Calu3 (cell line): ENCODE measurements around the gene IRF1. TPM values are rescaled to one million over a fixed set of nuclear protein-coding genes. Genes with fewer than 3 reads are reported as not detected.

Experiments used
- BruUV-seq: library from RNA; stranded (reverse); fragments of 400-500 nt; replicated peaks from 2 replicates; lab custom pipeline; 2021; lab: Mats Ljungman, UMichigan
- CTCF ChIA-PET: fragments of 300-600 bp; sonication (Branson Sonifier 250); formaldehyde crosslinking; loops from one replicate; lab custom pipeline; 2022; ENCODE audit warnings: antibody characterized with exemption; lab: Charles Lee
- DNase-seq: peaks from one replicate; pipeline ENCODE4 v3.0.0; 2022
- H3K27ac Mint-ChIP-seq: one replicate; pipeline ENCODE4 v1.8.0; 2022; ENCODE audit warnings: mixed read lengths; ENCODE audit not compliant: unreplicated experiment
- H3K27me3 Mint-ChIP-seq: one replicate; pipeline ENCODE4 v1.8.0; 2022; ENCODE audit warnings: mixed read lengths; ENCODE audit not compliant: unreplicated experiment
- H3K36me3 Mint-ChIP-seq: one replicate; pipeline ENCODE4 v1.8.0; 2022; ENCODE audit warnings: mild to moderate bottlenecking, moderate library complexity, mixed read lengths; ENCODE audit not compliant: insufficient read depth, unreplicated experiment
- H3K4me1 Mint-ChIP-seq: one replicate; pipeline ENCODE4 v1.8.0; 2022; ENCODE audit warnings: mild to moderate bottlenecking, low read depth, mixed read lengths; ENCODE audit not compliant: unreplicated experiment
- H3K4me3 Mint-ChIP-seq: one replicate; pipeline ENCODE4 v1.8.0; 2022; ENCODE audit warnings: mild to moderate bottlenecking, low read depth, moderate library complexity, mixed read lengths; ENCODE audit not compliant: unreplicated experiment
- H3K9me3 Mint-ChIP-seq: one replicate; pipeline ENCODE4 v1.8.0; 2022; ENCODE audit warnings: low read depth, mixed read lengths; ENCODE audit not compliant: unreplicated experiment
- intact Hi-C: fragments of 100-400 bp; cut with micrococcal nuclease; formaldehyde crosslinking; loops from one replicate; pipeline ENCODE4 v1.10.0; 2022; ENCODE audit not compliant: unreplicated experiment
- total RNA-seq: library from RNA; stranded (reverse); gene quantifications from 2 replicates; pipeline ENCODE4 v1.2.3, GENCODE V29; 2022
- TF ChIP-seq, protein P1 (sequence below): fragments of 200-600 bp; IDR thresholded peaks from one replicate; pipeline ENCODE4 v1.8.0; 2022; ENCODE audit warnings: antibody characterized with exemption; ENCODE audit not compliant: unreplicated experiment

Gene IRF1
- total RNA-seq, 1 experiment from 2014 or later = 64.0 TPM

DNA sequence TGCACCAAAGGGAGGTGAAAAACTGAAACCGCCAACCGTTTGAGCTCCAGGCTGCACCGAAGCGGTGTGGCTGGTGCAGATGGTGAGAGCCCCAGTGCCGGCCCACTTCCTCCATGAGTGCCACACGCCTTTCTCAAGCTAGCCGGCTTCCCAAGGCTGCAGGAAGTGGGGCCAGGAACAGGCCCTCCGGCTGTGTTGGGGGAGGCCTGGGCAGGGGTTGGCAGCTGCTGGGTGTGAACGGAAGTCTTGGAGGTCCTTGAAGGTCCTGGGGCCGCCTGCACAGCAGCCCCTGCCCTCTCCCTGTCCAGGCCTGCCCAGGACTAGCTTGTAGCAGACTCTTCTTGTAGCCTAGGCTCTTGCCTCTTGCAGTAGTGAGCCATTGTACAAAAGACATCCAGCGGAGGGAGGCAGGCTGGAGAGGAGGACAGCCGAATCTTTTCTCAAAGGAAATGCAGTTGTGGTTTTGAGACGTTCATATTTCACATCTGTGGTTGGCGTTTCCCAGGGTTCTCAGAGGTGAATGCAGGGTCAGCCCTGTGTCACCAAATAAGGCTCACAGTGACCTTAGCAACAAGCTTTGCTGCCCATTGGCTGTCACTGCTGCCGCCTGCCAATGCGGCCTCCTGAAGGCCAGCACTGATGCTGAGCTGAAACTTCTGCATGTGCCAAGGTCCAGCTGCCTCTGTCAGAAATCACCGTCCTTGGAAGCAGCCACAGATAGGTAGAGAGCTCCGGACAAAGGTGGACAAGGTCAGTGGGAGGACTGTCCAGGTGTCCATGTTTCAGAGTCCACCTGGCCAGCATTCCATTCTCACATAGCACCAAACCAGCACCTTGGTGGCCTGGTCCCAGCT is 23.9 kb downstream of the IRF1 start:
- DNase-seq = no peak
- no peak overlapping the region for H3K4me3 Mint-ChIP-seq
- TF ChIP-seq, protein P1, sequence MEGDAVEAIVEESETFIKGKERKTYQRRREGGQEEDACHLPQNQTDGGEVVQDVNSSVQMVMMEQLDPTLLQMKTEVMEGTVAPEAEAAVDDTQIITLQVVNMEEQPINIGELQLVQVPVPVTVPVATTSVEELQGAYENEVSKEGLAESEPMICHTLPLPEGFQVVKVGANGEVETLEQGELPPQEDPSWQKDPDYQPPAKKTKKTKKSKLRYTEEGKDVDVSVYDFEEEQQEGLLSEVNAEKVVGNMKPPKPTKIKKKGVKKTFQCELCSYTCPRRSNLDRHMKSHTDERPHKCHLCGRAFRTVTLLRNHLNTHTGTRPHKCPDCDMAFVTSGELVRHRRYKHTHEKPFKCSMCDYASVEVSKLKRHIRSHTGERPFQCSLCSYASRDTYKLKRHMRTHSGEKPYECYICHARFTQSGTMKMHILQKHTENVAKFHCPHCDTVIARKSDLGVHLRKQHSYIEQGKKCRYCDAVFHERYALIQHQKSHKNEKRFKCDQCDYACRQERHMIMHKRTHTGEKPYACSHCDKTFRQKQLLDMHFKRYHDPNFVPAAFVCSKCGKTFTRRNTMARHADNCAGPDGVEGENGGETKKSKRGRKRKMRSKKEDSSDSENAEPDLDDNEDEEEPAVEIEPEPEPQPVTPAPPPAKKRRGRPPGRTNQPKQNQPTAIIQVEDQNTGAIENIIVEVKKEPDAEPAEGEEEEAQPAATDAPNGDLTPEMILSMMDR = no peak
- CTCF ChIA-PET = interaction anchor here (0.6 to 1.5 kb wide), 4 partner anchors 31 to 58 kb away, joined by 4 to 8 read pairs (median 5); no protein-coding TSS in a partner anchor
- H3K27me3 Mint-ChIP-seq = no peaks in the 10 kb centered on the region
- H3K27ac Mint-ChIP-seq = no peak overlapping the region
- no peaks in the 10 kb centered on the region for H3K36me3 Mint-ChIP-seq
- H3K4me1 Mint-ChIP-seq = peaks cover 68% of the 10 kb centered on the region
- H3K9me3 Mint-ChIP-seq = no peaks in the 10 kb centered on the region
- BruUV-seq = no TSS peak
- intact Hi-C loops = no loop called here

DNA sequence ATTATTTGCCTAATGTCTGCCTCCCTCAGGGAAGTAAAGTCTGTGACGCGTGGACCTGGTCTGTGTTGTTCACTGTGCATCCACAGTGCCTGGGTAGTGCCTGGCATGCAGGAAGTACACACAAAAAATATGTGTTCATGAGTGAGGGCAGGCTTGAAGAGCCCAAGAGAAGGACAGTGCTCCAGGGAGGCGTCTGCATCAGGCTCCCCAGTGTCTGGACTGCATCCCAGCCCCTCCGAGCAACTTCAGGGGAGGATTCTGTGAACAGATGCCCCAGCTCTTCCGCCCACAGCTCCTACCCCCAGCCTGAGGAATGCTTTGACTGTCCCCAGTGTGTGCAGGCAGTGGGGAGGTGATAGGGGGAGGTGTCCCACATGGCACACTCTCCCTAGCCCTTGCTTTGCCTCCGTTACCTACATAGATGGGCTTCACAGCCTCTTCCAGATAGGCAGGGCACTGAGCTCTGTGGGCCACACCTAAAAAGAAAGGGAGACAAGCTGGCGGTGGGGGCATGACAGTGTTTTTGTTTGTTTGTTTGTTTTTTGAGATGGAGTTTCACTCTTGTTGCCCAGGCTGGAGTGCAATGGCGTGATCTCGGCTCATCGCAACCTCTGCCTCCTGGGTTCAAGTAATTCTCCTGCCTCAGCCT is 25.4 kb downstream of the IRF1 start:
- Mint-ChIP-seq H3K27ac (peak overlapping the region; percentile 9), H3K27me3 (no peaks in the 10 kb centered on the region), H3K9me3 (no peaks in the 10 kb centered on the region), H3K4me1 (peaks cover 72% of the 10 kb centered on the region), H3K36me3 (peaks cover 6% of the 10 kb centered on the region), H3K4me3 (no peak overlapping the region)
- DNase-seq = no peak
- no TSS peak for BruUV-seq
- CTCF ChIA-PET = interaction anchor here (0.6 to 1.9 kb wide), 6 partner anchors 10 to 54 kb away, joined by 3 to 25 read pairs (median 4); partner anchors contain the start of gene IRF1
- intact Hi-C loops = loop anchor here (2.0 kb wide), 1 partner anchor 78 kb away; no protein-coding TSS in a partner anchor
- TF ChIP-seq, protein P1 = no peak

DNA sequence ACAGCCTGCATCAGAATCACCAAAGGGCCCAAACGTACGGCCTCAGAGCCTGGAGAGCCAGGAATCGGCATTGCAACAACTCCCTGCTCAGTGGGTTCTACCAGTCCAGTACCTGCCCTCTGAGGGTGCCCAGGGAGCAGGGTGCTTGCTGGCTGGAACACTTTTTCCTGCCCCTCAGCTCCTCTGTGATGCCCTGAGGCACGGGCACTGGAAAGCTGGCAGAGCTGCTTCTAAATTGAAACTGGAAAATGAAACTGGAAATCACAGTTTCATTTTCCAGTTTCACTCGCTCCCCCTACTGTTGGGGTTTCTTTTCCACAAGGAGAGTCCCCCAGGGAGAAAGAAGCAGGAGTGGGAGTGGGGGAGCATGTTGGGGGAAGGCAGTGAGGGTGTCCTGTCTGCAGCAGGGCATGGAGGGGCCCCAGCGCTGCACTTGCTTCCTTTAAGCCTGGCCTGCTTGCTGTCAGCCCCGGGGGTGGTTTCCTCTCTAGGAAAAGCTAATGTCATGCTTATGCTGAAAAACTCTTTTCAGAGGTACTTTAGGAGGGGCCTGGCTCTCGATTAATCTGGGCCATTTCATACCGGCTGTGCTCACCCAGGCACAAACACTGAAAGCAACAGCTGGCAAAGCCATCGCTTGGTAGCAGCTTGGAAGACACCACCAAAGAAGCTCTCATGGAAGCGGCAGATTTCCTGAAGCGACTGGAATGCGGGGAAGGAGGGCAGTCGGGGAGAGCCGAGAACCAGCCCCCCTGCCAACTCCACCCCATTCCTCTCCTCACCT is 26.2 kb downstream of the IRF1 start:
- Mint-ChIP-seq H3K4me3 (peak overlapping the region; percentile 45), H3K4me1 (peaks cover 72% of the 10 kb centered on the region), H3K36me3 (peaks cover 6% of the 10 kb centered on the region), H3K27me3 (no peaks in the 10 kb centered on the region), H3K9me3 (no peaks in the 10 kb centered on the region), H3K27ac (peak overlapping the region; percentile 9)
- BruUV-seq = no TSS peak
- CTCF ChIA-PET = interaction anchor here (0.6 to 1.9 kb wide), 11 partner anchors 9 to 848 kb away, joined by 3 to 25 read pairs (median 3); partner anchors contain the start of gene IRF1
- TF ChIP-seq, protein P1 = peak; percentile 38
- intact Hi-C loops = loop anchor here (1.0 to 2.0 kb wide), 2 partner anchors 45 to 78 kb away; no protein-coding TSS in a partner anchor
- peak; percentile 43 for DNase-seq

DNA sequence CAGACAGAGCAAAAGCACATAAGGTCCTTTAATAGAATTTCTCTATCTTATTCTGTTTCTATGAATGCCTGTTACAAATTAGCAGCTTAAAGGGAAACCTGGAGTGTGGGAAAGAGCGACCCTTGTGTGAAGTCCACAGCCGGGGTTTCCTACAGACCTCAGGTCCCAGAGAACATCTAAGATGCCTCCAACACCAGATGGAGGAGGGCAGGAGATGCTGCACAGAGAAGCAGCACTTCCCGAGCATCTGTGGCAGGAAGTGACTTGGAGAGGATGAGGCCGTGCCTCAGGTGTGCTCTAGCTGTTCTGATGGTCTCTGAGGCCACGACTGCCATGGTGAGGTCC is 26.8 kb downstream of the IRF1 start:
- Mint-ChIP-seq H3K27me3 (no peaks in the 10 kb centered on the region), H3K4me1 (peaks cover 72% of the 10 kb centered on the region), H3K36me3 (peaks cover 6% of the 10 kb centered on the region), H3K27ac (no peak overlapping the region), H3K4me3 (peak overlapping the region; percentile 45), H3K9me3 (no peaks in the 10 kb centered on the region)
- DNase-seq = no peak
- intact Hi-C loops = loop anchor here (1.0 to 2.0 kb wide), 2 partner anchors 44 to 77 kb away; no protein-coding TSS in a partner anchor
- CTCF ChIA-PET = interaction anchor here (0.7 to 1.9 kb wide), 9 partner anchors 9 to 467 kb away, joined by 3 to 25 read pairs (median 3); no protein-coding TSS in a partner anchor
- BruUV-seq = no TSS peak
- TF ChIP-seq, protein P1 = no peak
